Nephron (organoid): ENCODE data around the gene RGS7.

ENCODE experiments used
- H3K27ac Mint-ChIP-seq, 3 experiments: 2 replicates each; pipeline ENCODE4 v1.8.0; 2020; ENCODE audit warnings: mixed read lengths in 3 of 3, mild to moderate bottlenecking in 2 of 3, moderate library complexity in 1 of 3
- H3K27me3 Mint-ChIP-seq: 2 replicates; pipeline ENCODE4 v1.8.0; 2021; ENCODE audit warnings: low read depth, mild to moderate bottlenecking, moderate library complexity, mixed read lengths
- H3K36me3 Mint-ChIP-seq: 2 replicates; pipeline ENCODE4 v1.8.0; 2020; ENCODE audit warnings: low read depth, mixed read lengths
- H3K4me1 Mint-ChIP-seq: 2 replicates; pipeline ENCODE4 v1.8.0; 2020; ENCODE audit warnings: mixed read lengths
- H3K4me3 Mint-ChIP-seq, 3 experiments: 2 replicates each; pipeline ENCODE4 v1.8.0; 2020; ENCODE audit warnings: mild to moderate bottlenecking in 3 of 3, mixed read lengths in 3 of 3, moderate library complexity in 2 of 3
- H3K9me3 Mint-ChIP-seq: 2 replicates; pipeline ENCODE4 v1.8.0; 2020; ENCODE audit warnings: mixed read lengths
- CTCF ChIP-seq, 3 experiments: fragments of 200-600 bp; sonication (generic); IDR thresholded peaks; one replicate each; pipeline ENCODE4 v1.5.0; 2021; ENCODE audit warnings: antibody characterized with exemption in 3 of 3; ENCODE audit not compliant: unreplicated experiment in 3 of 3

Gene RGS7

GRCh38 chr1:241020851-241021697, 335.9 kb downstream of the RGS7 start:
- H3K27ac Mint-ChIP-seq = no peak overlapping the region
- H3K36me3 Mint-ChIP-seq = no peaks in the 10 kb centered on the region
- peaks cover 4% of the 10 kb centered on the region for H3K27me3 Mint-ChIP-seq
- peaks cover 6% of the 10 kb centered on the region for H3K4me1 Mint-ChIP-seq
- H3K9me3 Mint-ChIP-seq = peaks cover 17% of the 10 kb centered on the region
- no peak for TF ChIP-seq CTCF (IDR thresholded peaks at IDR 0.05; ENCODE audit: unreplicated experiment in 3 of 3)
- no peak overlapping the region for H3K4me3 Mint-ChIP-seq

GRCh38 chr1:241012708-241013340, 344.2 kb downstream of the RGS7 start:
- Mint-ChIP-seq H3K4me3 (no peak overlapping the region), H3K27me3 (no peaks in the 10 kb centered on the region)
- TF ChIP-seq CTCF (IDR thresholded peaks at IDR 0.05; ENCODE audit: unreplicated experiment in 3 of 3) = no peak

GRCh38 chr1:241007668-241008067, 349.3 kb downstream of the RGS7 start:
- Mint-ChIP-seq H3K27ac (no peak overlapping the region), H3K36me3 (no peaks in the 10 kb centered on the region), H3K4me1 (peaks cover 9% of the 10 kb centered on the region), H3K27me3 (no peaks in the 10 kb centered on the region), H3K9me3 (no peaks in the 10 kb centered on the region), H3K4me3 (no peak overlapping the region)
- TF ChIP-seq CTCF (IDR thresholded peaks at IDR 0.05; ENCODE audit: unreplicated experiment in 3 of 3) = no peak

More at GRCh38 chr1:241012708-241013340, 344.2 kb downstream of the RGS7 start:
- peaks cover 9% of the 10 kb centered on the region for H3K4me1 Mint-ChIP-seq
- no peak overlapping the region for H3K27ac Mint-ChIP-seq
- peaks cover 9% of the 10 kb centered on the region for H3K9me3 Mint-ChIP-seq
- no peaks in the 10 kb centered on the region for H3K36me3 Mint-ChIP-seq

- Mint-ChIP-seq H3K9me3 (no peaks in the 10 kb centered on the region), H3K27ac (no peak overlapping the region), H3K4me1 (no peaks in the 10 kb centered on the region), H3K4me3 (no peak overlapping the region), H3K36me3 (no peaks in the 10 kb centered on the region), H3K27me3 (no peaks in the 10 kb centered on the region)
- no peak for TF ChIP-seq CTCF (IDR thresholded peaks at IDR 0.05; ENCODE audit: unreplicated experiment in 3 of 3)
Observed at GRCh38 chr1:240999826-241000225, 357.2 kb downstream of the RGS7 start.

- no peaks in the 10 kb centered on the region for H3K27me3 Mint-ChIP-seq
- H3K4me3 Mint-ChIP-seq = no peak overlapping the region
- H3K4me1 Mint-ChIP-seq = no peaks in the 10 kb centered on the region
- no peak overlapping the region for H3K27ac Mint-ChIP-seq
- H3K36me3 Mint-ChIP-seq = no peaks in the 10 kb centered on the region
- H3K9me3 Mint-ChIP-seq = no peaks in the 10 kb centered on the region
- no peak for TF ChIP-seq CTCF (IDR thresholded peaks at IDR 0.05; ENCODE audit: unreplicated experiment in 3 of 3)
Observed at GRCh38 chr1:240998441-240999015, 358.5 kb downstream of the RGS7 start.
